ENCODE data around the gene BCR. TPM values are rescaled to one million over a fixed set of nuclear protein-coding genes. Genes with fewer than 3 reads are reported as not detected.

Gene BCR
- total and polyA plus RNA-seq, 9 donors: 7.1 to 44.6 (median 35.6) TPM

DNA sequence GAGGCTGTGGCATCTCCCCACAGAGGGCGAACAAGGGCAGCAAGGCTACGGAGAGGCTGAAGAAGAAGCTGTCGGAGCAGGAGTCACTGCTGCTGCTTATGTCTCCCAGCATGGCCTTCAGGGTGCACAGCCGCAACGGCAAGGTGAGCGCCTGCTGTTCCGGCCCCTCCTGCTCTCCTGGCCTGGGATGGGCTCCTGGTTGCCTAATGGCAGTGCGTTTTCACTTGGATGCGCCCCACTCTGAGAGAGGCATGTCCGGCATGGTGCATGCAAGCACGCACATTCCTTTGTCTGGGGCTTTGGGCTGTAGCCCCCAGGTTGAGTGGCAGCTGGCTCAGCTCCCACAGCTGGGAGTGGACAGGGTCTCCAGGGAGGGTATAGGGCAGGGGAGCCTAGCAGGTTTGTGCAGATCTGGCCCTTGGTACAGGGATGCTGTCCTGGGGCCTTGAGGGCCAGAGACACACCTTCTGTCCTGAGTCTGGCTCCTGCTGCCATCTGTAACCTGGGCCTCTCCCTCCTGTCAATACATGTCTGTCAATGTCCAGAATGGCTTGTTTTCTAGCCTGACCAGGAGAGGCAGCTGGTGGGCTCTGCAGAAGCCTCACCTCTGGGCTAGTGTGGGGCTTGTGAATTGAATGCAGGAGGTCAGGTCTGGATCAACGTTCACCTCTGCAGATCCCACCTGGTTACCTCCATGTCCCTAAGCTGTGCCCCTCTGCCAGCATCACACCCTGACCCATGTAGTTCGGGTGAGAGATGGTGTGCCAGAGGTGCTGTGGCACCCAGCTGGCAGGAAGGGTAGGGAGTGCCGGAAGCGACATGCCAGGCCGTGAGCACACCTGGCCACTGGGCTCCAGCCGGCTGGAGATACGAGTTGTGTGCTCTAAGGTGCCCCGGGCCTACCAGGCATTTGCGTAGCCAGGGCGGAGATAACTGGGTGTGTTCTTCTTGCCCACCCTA, 107.1 kb downstream of the BCR start:
- TF ChIP-seq POLR2A (IDR thresholded peaks at IDR 0.05): no peak
- TF ChIP-seq EP300 (IDR thresholded peaks at IDR 0.05): no peak
- TF ChIP-seq, protein P1, sequence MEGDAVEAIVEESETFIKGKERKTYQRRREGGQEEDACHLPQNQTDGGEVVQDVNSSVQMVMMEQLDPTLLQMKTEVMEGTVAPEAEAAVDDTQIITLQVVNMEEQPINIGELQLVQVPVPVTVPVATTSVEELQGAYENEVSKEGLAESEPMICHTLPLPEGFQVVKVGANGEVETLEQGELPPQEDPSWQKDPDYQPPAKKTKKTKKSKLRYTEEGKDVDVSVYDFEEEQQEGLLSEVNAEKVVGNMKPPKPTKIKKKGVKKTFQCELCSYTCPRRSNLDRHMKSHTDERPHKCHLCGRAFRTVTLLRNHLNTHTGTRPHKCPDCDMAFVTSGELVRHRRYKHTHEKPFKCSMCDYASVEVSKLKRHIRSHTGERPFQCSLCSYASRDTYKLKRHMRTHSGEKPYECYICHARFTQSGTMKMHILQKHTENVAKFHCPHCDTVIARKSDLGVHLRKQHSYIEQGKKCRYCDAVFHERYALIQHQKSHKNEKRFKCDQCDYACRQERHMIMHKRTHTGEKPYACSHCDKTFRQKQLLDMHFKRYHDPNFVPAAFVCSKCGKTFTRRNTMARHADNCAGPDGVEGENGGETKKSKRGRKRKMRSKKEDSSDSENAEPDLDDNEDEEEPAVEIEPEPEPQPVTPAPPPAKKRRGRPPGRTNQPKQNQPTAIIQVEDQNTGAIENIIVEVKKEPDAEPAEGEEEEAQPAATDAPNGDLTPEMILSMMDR (IDR thresholded peaks at IDR 0.05): no peak
- no peaks in the 10 kb centered on the region for H3K4me1 ChIP-seq (ENCODE audit: insufficient read depth)
- WGBS, 3 donors: 90% methylated on average over 21 of the region's 21 CpGs
- H3K4me3 ChIP-seq: no peak overlapping the region
- intact Hi-C loops (cut with DNase I): loop anchor here in 2 of 4 donors (10.0 kb wide), 1 partner anchor 333 kb away; no protein-coding TSS in a partner anchor
- DNase-seq: no peak
- no peaks in the 10 kb centered on the region for H3K36me3 ChIP-seq
- no peaks in the 10 kb centered on the region for H3K27me3 ChIP-seq
- H3K27ac ChIP-seq: no peak overlapping the region
- no peaks in the 10 kb centered on the region for H3K9me3 ChIP-seq

DNA sequence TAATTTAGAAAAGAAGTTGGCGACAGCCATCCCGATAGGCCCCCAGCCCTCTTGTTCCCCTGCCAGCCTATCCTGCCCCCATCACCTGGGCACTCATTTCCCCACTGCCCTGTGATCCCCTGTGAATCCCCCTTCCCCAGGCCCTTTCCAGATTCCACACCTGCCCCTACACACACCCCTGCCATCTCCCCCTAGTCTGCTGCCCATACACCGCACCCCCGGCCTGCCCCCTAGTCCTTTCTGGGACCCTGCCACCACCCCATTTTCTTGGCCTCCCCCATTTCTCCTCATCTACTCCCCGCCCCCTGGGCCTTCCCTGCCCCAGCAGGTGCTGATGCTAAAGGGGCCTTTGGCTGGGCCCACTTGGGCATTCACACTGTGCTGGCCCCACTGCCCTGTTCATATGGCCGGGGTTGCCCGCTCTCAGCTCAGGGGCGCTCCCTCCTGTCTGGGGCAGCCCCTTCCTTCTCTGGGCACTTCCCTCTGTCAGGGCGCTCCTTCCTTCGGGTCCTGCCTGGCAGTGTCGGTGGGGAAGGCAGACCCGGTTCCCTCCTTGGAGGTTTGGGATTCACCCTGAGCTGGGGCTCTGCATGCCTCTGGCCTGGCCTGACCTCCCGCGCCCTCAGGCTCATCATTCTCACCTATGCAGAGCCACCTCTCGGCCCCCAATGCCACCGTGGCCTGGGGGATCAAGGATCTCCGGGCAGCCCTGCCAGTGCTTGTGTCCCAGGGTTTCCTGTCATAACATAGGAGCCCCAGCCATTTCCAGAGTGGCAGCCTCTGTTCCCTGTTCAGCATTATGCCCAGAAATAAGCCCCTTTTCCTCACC, 108.2 kb downstream of the BCR start:
- TF ChIP-seq EP300 (IDR thresholded peaks at IDR 0.05): no peak
- TF ChIP-seq, protein P1 (IDR thresholded peaks at IDR 0.05): no peak
- no peak for TF ChIP-seq POLR2A (IDR thresholded peaks at IDR 0.05)
- DNase-seq: no peak
- Histone ChIP-seq H3K9me3 (no peaks in the 10 kb centered on the region), H3K4me1 (ENCODE audit: insufficient read depth) (no peaks in the 10 kb centered on the region), H3K27me3 (no peaks in the 10 kb centered on the region), H3K36me3 (no peaks in the 10 kb centered on the region), H3K27ac (no peak overlapping the region), H3K4me3 (no peak overlapping the region)
- WGBS, 3 donors: 94 to 96% (median 95%) methylated on average over 17 of the region's 17 CpGs
- intact Hi-C loops (cut with DNase I): loop anchor here in 2 of 4 donors (10.0 kb wide), 1 partner anchor 334 kb away; no protein-coding TSS in a partner anchor

DNA sequence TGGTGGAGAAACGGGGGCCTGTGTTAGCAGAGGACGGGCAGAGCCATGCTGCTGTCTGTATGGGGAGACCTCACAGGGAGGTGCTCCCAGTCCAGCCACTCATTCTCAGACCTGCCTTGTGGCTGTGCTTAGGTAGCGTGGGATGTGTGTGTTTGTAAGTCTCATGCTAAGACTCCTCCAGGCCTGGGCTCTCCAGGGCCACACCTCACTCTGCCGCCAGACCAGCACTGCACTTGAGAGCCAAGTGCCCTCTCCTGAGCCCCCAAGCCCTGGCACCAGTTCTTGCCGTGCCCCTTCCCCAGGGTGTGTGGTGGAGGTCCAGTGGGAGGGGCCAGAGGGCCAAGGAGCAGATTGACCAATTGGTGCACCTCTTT, 108.8 kb downstream of the BCR start:
- Histone ChIP-seq H3K27ac (no peak overlapping the region), H3K4me3 (no peak overlapping the region), H3K27me3 (no peaks in the 10 kb centered on the region), H3K9me3 (no peaks in the 10 kb centered on the region), H3K4me1 (ENCODE audit: insufficient read depth) (no peaks in the 10 kb centered on the region), H3K36me3 (no peaks in the 10 kb centered on the region)
- no peak for DNase-seq
- whole genome bisulfite sequencing, 3 donors: 74 to 85% (median 82%) methylated on average over 4 to 5 of the region's 5 CpGs
- TF ChIP-seq, protein P1 (IDR thresholded peaks at IDR 0.05): no peak
- no peak for TF ChIP-seq EP300 (IDR thresholded peaks at IDR 0.05)
- TF ChIP-seq POLR2A (IDR thresholded peaks at IDR 0.05): no peak
- intact Hi-C loops (cut with DNase I): loop anchor here in 2 of 4 donors (10.0 kb wide), 1 partner anchor 334 kb away; no protein-coding TSS in a partner anchor
